ENCODE results near the gene CARHSP1.

DNA sequence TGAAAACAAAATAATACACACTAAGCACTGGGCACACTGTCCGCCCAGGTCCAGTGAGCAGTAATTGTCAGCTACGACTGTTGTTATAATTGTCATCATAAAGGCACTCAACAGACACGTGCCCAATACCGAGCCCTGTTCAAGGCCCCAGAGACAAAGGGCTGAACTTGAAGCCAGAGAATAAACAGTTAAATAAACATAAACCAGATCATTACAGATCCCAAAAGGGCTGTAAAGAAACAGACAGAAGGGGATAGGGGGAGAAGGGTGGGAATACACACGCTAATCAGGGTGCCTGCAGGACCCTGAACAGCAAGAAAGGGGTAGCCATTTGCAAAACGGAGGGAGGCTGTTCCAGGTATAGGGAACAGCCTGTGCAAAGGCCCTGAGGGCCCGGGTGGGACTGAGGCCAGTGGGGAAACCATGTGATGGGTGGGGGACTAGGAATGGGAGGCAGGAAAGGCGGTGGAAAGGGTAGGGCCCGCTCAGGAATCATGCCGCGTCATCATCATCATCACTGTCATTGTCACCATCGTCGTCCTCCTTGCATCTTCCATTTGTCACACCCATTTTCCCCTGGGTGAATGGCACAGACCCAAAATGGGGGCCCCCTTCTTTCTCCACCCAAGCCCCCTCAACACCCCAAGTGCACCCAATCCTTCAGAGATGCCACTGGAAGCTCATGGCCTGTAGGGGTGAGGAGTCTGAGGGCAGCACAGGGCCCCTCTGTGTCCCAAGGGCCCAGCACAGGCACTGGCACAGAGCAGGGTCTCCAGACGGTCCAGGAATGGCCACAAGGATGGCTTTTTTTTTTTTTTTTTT, 6.3 kb downstream of the CARHSP1 start:
- TF ChIP-seq, protein P1, sequence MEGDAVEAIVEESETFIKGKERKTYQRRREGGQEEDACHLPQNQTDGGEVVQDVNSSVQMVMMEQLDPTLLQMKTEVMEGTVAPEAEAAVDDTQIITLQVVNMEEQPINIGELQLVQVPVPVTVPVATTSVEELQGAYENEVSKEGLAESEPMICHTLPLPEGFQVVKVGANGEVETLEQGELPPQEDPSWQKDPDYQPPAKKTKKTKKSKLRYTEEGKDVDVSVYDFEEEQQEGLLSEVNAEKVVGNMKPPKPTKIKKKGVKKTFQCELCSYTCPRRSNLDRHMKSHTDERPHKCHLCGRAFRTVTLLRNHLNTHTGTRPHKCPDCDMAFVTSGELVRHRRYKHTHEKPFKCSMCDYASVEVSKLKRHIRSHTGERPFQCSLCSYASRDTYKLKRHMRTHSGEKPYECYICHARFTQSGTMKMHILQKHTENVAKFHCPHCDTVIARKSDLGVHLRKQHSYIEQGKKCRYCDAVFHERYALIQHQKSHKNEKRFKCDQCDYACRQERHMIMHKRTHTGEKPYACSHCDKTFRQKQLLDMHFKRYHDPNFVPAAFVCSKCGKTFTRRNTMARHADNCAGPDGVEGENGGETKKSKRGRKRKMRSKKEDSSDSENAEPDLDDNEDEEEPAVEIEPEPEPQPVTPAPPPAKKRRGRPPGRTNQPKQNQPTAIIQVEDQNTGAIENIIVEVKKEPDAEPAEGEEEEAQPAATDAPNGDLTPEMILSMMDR (IDR thresholded peaks at IDR 0.05), result no peak
- no peak for TF ChIP-seq POLR2A (IDR thresholded peaks at IDR 0.05)

All from uterus (tissue), 2 donors.